T1000 (cell line): Measurements from ENCODE around the gene MAGEA3.
"Not testable (repeated sequence)": the region's sequence is repeated elsewhere in the genome, so short reads cannot be mapped to it uniquely, and the experiment has no call there.

ENCODE experiments used
- DNase-seq: peaks from one replicate; lab custom pipeline; 2025; ENCODE audit warnings: mixed read lengths; lab: John Stamatoyannopoulos, UW

Gene MAGEA3

DNA sequence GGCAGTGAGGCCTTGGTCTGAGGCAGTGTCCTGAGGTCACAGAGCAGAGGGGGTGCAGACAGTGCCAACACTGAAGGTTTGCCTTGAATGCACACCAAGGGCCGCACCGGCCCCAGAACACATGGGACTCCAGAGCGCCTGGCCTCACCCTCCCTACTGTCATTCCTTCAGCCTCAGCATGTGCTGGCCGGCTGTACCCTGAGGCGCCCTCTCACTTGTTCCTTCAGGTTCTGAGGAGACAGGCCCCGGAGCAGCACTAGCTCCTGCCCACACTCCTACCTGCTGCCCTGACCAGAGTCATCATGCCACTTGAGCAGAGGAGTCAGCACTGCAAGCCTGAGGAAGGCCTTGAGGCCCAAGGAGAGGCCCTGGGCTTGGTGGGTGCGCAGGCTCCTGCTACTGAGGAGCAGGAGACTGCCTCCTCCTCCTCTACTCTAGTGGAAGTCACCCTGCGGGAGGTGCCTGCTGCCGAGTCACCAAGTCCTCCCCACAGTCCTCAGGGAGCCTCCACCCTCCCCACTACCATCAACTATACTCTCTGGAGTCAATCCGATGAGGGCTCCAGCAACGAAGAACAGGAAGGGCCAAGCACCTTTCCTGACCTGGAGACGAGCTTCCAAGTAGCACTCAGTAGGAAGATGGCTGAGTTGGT is 37.4 kb downstream of the MAGEA3 start:
- no peak for DNase-seq

DNA sequence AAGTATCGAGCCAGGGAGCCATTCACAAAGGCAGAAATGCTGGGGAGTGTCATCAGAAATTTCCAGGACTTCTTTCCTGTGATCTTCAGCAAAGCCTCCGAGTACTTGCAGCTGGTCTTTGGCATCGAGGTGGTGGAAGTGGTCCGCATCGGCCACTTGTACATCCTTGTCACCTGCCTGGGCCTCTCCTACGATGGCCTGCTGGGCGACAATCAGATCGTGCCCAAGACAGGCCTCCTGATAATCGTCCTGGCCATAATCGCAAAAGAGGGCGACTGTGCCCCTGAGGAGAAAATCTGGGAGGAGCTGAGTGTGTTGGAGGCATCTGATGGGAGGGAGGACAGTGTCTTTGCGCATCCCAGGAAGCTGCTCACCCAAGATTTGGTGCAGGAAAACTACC is 37.9 kb downstream of the MAGEA3 start:
- not testable (repeated sequence) for DNase-seq

DNA sequence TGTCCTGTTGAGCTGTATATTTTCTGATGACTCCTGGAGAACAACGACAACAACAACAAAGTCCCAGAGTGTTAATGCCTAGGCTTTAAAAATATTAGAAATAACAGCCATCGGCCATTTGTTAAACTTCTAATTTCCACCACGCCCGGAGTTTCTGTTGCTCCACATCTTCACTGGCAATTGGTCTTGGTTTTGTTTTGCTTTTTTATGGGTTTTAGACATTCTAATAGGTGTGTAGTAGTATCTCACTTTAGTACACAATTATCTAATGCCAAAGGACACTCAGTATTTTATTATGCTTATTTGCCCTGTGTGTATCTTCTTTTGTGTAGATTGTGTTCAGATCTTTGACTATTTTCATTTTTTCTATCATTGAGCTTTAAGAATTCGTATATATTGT is 40.0 kb downstream of the MAGEA3 start:
- no peak for DNase-seq
